Gastrocnemius medialis (tissue), 4 donors: ENCODE results near the gene CD8A. TPM values are rescaled to one million over a fixed set of nuclear protein-coding genes. Genes with fewer than 3 reads are reported as not detected.

ENCODE experiments used
- ATAC-seq, 2 donors: fragments of 150-250 bp; one replicate each; pipeline ENCODE4 v1.9.1; 2016
- DNase-seq, 2 donors: peaks; one replicate each; pipeline ENCODE4 v3.0.0-alpha.2; 2019
- H3K27ac ChIP-seq, 4 donors: fragments of 200-600 bp; sonication (generic); 1 replicate in 1 of 4; 2 replicates in 3 of 4; pipeline ENCODE4 v1.5.1; 2016 to 2018; ENCODE audit warnings: mild to moderate bottlenecking in 2 of 4, moderate library complexity in 1 of 4
- H3K27me3 ChIP-seq, 3 donors: fragments of 200-600 bp; sonication (generic) in 2 of 3; 1 replicate in 1 of 3; 2 replicates in 2 of 3; pipeline versions ENCODE4 v1.5.1 to v1.6.0; 2016 to 2019; ENCODE audit warnings: mild to moderate bottlenecking in 1 of 3, moderate library complexity in 1 of 3
- H3K36me3 ChIP-seq, 2 donors: fragments of 200-600 bp; sonication (generic) in 1 of 2; one replicate each; pipeline ENCODE4 v1.5.1; 2017 to 2018
- H3K4me1 ChIP-seq, 2 donors: fragments of 200-600 bp; sonication (generic) in 1 of 2; one replicate each; pipeline ENCODE4 v1.5.1; 2016 to 2017; ENCODE audit warnings: mild to moderate bottlenecking in 2 of 2
- H3K4me3 ChIP-seq, 4 donors: fragments of 200-600 bp; sonication (generic) in 3 of 4; 1 replicate in 1 of 4; 2 replicates in 3 of 4; pipeline ENCODE4 v1.5.1; 2016 to 2019; ENCODE audit warnings: mild to moderate bottlenecking in 2 of 4
- H3K9me3 ChIP-seq, 3 donors: fragments of 200-600 bp; sonication (generic) in 2 of 3; 1 replicate in 1 of 3; 2 replicates in 2 of 3; pipeline ENCODE4 v1.5.1; 2016 to 2019
- CTCF ChIP-seq, 5 experiments: fragments of 450-650 bp in 3 of 5; fragments of 200-600 bp in 2 of 5; sonication (generic) in 2 of 5; IDR thresholded peaks in 4 of 5; conservative IDR thresholded peaks in 1 of 5; 1 replicate in 4 of 5; 2 replicates in 1 of 5; pipeline ENCODE4 v1.5.1; 2016 to 2019; ENCODE audit warnings: antibody characterized with exemption in 5 of 5, mild to moderate bottlenecking in 3 of 5, moderate library complexity in 3 of 5
- POLR2A ChIP-seq, 2 donors: fragments of 450-650 bp; IDR thresholded peaks; one replicate each; pipeline ENCODE4 v1.6.1; 2017; ENCODE audit warnings: antibody characterized with exemption in 2 of 2, mild to moderate bottlenecking in 2 of 2, moderate library complexity in 2 of 2
- in situ Hi-C, 4 donors: fragments of 200-750 bp; cut with MboI; loops; one replicate each; pipeline versions ENCODE4 v1.15.0 to v1.8.0; 2017; ENCODE audit warnings: low sequenced_read_pairs in 4 of 4
- intact Hi-C: fragments of 100-400 bp; cut with DNase I; formaldehyde crosslinking; loops from one replicate; pipeline ENCODE4 v1.15.1; 2023; ENCODE audit warnings: low total_unique reads
- total RNA-seq, 4 donors: library from RNA; depleted of rRNA; stranded (reverse); fragments of >200 nt; gene quantifications; one replicate each; pipeline versions ENCODE4 v1.1.0 to v1.2.3, GENCODE V29; 2016

The CD8A gene
- total RNA-seq, 4 donors from 2014 or later = 0.16 to 0.32 (median 0.31) TPM; not detected in 1

- in situ Hi-C loops = no loop called here
- no peak for ATAC-seq
- no peaks in the 10 kb centered on the region for H3K9me3 ChIP-seq
- H3K4me3 ChIP-seq = no peak overlapping the region
- H3K27ac ChIP-seq = no peak overlapping the region
- H3K36me3 ChIP-seq = no peaks in the 10 kb centered on the region
- no peaks in the 10 kb centered on the region for H3K27me3 ChIP-seq
- H3K4me1 ChIP-seq = peaks cover 0 to 9% of the 10 kb centered on the region in 2 donors
- no peak for DNase-seq
- TF ChIP-seq CTCF (IDR thresholded peaks at IDR 0.05 in 4 of 5, conservative IDR thresholded peaks at IDR 0.05 in 1 of 5) (no peak), POLR2A (IDR thresholded peaks at IDR 0.05) (no peak)
- intact Hi-C loops = no loop called here
Observed at GRCh38 chr2:86833315-86833714, 42.6 kb upstream of the CD8A start.

GRCh38 chr2:86832334-86833096 is 41.8 kb upstream of the CD8A start:
- in situ Hi-C loops = no loop called here

GRCh38 chr2:86831537-86831936 is 40.8 kb upstream of the CD8A start:
- Histone ChIP-seq H3K36me3 (no peaks in the 10 kb centered on the region), H3K9me3 (no peaks in the 10 kb centered on the region), H3K4me3 (no peak overlapping the region), H3K4me1 (no peaks in the 10 kb centered on the region), H3K27ac (no peak overlapping the region), H3K27me3 (no peaks in the 10 kb centered on the region)
- DNase-seq (no peak), ATAC-seq (no peak)
- intact Hi-C loops = no loop called here
- in situ Hi-C loops = no loop called here
- TF ChIP-seq POLR2A (IDR thresholded peaks at IDR 0.05) = no peak
- TF ChIP-seq CTCF (IDR thresholded peaks at IDR 0.05 in 4 of 5, conservative IDR thresholded peaks at IDR 0.05 in 1 of 5) = no peak

More at GRCh38 chr2:86832334-86833096, 41.8 kb upstream of the CD8A start:
- H3K4me3 ChIP-seq = no peak overlapping the region
- no peak for TF ChIP-seq POLR2A (IDR thresholded peaks at IDR 0.05)
- TF ChIP-seq CTCF (IDR thresholded peaks at IDR 0.05 in 4 of 5, conservative IDR thresholded peaks at IDR 0.05 in 1 of 5) = no peak
- no peak overlapping the region for H3K27ac ChIP-seq
- ATAC-seq = no peak
- intact Hi-C loops = no loop called here
- H3K4me1 ChIP-seq = peaks cover 0 to 5% of the 10 kb centered on the region in 2 donors
- no peaks in the 10 kb centered on the region for H3K36me3 ChIP-seq
- H3K27me3 ChIP-seq = no peaks in the 10 kb centered on the region
- no peak for DNase-seq
- H3K9me3 ChIP-seq = no peaks in the 10 kb centered on the region

GRCh38 chr2:86826951-86827350 is 36.2 kb upstream of the CD8A start:
- Histone ChIP-seq H3K27ac (no peak overlapping the region), H3K4me1 (no peaks in the 10 kb centered on the region), H3K9me3 (no peaks in the 10 kb centered on the region), H3K4me3 (no peak overlapping the region), H3K36me3 (no peaks in the 10 kb centered on the region), H3K27me3 (no peaks in the 10 kb centered on the region)
- TF ChIP-seq POLR2A (IDR thresholded peaks at IDR 0.05) (no peak), CTCF (IDR thresholded peaks at IDR 0.05 in 4 of 5, conservative IDR thresholded peaks at IDR 0.05 in 1 of 5) (no peak)
- intact Hi-C loops = no loop called here
- no peak for ATAC-seq
- DNase-seq = no peak
- in situ Hi-C loops = no loop called here
